Embryonic facial prominence (tissue), 1 donor: ENCODE results near the gene ZKSCAN3.
A peak's percentile ranks its signal among the peaks of the same experiment; 100 is the strongest.
"Not testable (repeated sequence)": the region's sequence is repeated elsewhere in the genome, so short reads cannot be mapped to it uniquely, and the experiment has no call there.

Experiments
- DNase-seq: peaks from one replicate; pipeline ENCODE4 v3.0.0-alpha.2; 2016; ENCODE audit errors: extremely low spot score

The ZKSCAN3 gene

GRCh38 chr6:28349892-28350737 is at the start of gene ZKSCAN3:
Gene ZKSCAN3, plus strand, starts transcription at chr6:28349947. Its CDS starts 9,640 bp downstream, at chr6:28359587.
- DNase-seq, result no peak

- no peak for DNase-seq
These were observed 46.2 kb upstream of the ZKSCAN3 start for GRCh38 chr6:28303570-28303969.

GRCh38 chr6:28306363-28306762 is 43.4 kb upstream of the ZKSCAN3 start:
- not testable (repeated sequence) for DNase-seq

- no peak for DNase-seq
These were observed 38.5 kb upstream of the ZKSCAN3 start for GRCh38 chr6:28311139-28311823.

GRCh38 chr6:28312939-28313338 is 36.8 kb upstream of the ZKSCAN3 start:
- DNase-seq, result no peak

GRCh38 chr6:28315628-28316027 is 34.1 kb upstream of the ZKSCAN3 start:
- DNase-seq, result no peak

- DNase-seq, result not testable (repeated sequence)
These were observed 31.9 kb upstream of the ZKSCAN3 start for GRCh38 chr6:28317866-28318265.

- no peak for DNase-seq
These were observed 27.1 kb upstream of the ZKSCAN3 start for GRCh38 chr6:28322661-28323060.

- no peak for DNase-seq
These were observed 25.8 kb upstream of the ZKSCAN3 start for GRCh38 chr6:28323813-28324424.

GRCh38 chr6:28326371-28326948 is 23.3 kb upstream of the ZKSCAN3 start:
- DNase-seq, result no peak

GRCh38 chr6:28330041-28330440 is 19.7 kb upstream of the ZKSCAN3 start:
- no peak for DNase-seq

- DNase-seq, result no peak
These were observed 16.7 kb upstream of the ZKSCAN3 start for GRCh38 chr6:28333047-28333446.

- DNase-seq, result no peak
These were observed 16.1 kb upstream of the ZKSCAN3 start for GRCh38 chr6:28333599-28334018.

GRCh38 chr6:28334286-28335039 is 15.3 kb upstream of the ZKSCAN3 start:
- DNase-seq, result no peak

GRCh38 chr6:28335040-28335563 is 14.6 kb upstream of the ZKSCAN3 start:
- no peak for DNase-seq

GRCh38 chr6:28335564-28336283 is 14.0 kb upstream of the ZKSCAN3 start, which contains the start of gene ZSCAN31:
Gene ZSCAN31, minus strand, starts transcription at chr6:28336148. Its CDS starts 6,465 bp downstream, at chr6:28329683.
- DNase-seq, result peak; percentile 96

GRCh38 chr6:28336284-28337120 is 13.2 kb upstream of the ZKSCAN3 start:
- DNase-seq, result peak; percentile 54

- DNase-seq, result no peak
These were observed 12.6 kb upstream of the ZKSCAN3 start for GRCh38 chr6:28337121-28337520.

GRCh38 chr6:28340310-28341095 is 9.2 kb upstream of the ZKSCAN3 start:
- no peak for DNase-seq
